NCI-H1417 treated with DMSO at 0.1 percent for 48 hours (cell line): ENCODE results near the gene HSPA4L.

Experiments
- DNase-seq: peaks from one replicate; lab custom pipeline; 2025; lab: John Stamatoyannopoulos, UW

Gene HSPA4L

GRCh38 chr4:127783955-127784770, 2.0 kb downstream of the HSPA4L start:
- no peak for DNase-seq

DNA sequence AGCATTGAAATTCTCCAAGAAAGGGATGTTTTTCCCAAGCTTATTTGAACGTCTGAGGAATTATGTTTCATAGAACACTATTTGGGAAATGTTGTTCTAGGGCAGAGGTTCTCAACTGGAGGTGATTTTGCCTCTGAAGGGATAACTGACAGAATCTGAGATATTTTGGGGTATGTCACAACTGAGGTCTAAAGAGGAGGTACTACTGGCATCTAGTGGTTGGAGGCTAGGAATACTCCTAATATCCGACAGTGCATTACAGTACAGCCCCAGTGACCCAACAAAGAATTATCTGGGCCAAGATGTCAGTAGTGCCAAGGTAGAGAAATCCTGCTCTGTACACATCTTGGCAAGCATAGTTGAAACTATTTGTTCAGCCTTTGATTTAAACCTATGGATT, 6.4 kb downstream of the HSPA4L start:
- DNase-seq = no peak

DNA sequence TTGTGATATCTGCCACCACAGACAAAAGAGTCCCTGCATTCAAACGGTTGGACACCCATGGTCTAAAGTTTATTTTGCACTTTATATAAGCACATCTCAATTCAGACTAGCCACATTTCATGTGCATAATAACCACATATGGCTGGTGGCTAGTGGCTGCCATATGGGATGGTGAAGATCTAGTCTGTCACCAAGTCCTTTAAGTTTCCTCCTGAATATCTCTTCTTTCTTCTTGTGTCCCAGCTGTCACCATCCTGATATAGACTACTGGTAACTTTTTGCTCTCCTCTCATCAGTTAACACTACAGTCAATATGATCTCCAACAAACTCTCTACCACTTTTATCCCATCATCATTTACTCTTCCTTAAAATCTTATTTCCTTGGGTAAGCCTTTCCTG, 9.3 kb downstream of the HSPA4L start:
- no peak for DNase-seq

GRCh38 chr4:127793528-127793927, 11.4 kb downstream of the HSPA4L start:
- DNase-seq = no peak

- no peak for DNase-seq
These were observed 17.6 kb downstream of the HSPA4L start for GRCh38 chr4:127799711-127800110.

DNA sequence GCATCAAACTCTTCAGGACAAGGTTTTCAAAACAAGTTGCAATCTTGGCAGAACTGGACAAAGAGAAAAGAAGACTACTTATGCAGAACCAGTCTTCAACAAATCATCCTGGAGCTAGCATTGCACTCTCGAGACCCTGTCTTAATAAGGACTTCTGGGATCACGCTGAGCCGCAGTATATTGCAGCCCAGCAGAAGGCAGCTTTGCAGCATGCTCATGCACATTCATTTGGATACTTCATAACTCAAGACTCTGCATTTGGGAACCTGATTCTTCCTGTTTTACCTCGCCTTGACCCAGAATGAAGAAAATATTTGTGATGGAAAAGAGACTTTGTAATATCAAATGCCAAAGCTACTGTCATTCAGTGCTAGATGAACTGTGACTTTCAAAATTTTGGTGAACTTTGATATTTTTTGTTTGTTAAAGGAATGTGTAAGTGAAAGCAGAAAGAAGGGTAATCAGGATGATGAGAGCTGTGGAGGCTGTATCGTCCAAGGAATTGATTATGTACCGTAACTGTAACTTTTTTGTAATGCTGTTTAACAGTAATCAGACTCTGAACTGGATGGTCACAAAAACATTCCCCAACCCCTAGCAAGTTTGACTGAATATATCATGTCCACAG, 27.2 kb downstream of the HSPA4L start:
- no peak for DNase-seq

- no peak for DNase-seq
These were observed 28.4 kb downstream of the HSPA4L start for GRCh38 chr4:127810551-127810950.

GRCh38 chr4:127822430-127822829, 40.3 kb downstream of the HSPA4L start:
- no peak for DNase-seq

GRCh38 chr4:127828121-127828520, 46.0 kb downstream of the HSPA4L start:
- no peak for DNase-seq

- DNase-seq = no peak
These were observed 46.9 kb downstream of the HSPA4L start for GRCh38 chr4:127829014-127829413.

DNA sequence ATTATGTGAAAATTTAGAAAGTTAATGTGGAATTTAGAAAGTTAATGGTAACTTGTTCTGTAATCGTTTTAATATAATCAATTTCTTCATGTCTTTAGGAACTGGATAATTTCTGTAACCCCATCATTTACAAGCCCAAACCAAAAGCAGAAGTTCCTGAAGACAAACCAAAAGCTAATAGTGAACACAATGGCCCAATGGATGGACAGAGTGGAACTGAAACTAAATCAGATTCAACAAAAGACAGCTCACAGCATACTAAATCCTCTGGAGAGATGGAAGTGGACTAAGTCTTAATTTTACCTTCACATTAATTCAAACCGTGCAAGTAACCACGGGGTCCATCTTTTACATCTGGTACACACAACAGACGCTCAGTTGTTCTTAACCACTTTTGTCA, 50.5 kb downstream of the HSPA4L start:
- DNase-seq = no peak

- DNase-seq = no peak
These were observed 61.8 kb downstream of the HSPA4L start for GRCh38 chr4:127843704-127844600.

- no peak for DNase-seq
These were observed 62.5 kb downstream of the HSPA4L start for GRCh38 chr4:127844601-127845116.

DNA sequence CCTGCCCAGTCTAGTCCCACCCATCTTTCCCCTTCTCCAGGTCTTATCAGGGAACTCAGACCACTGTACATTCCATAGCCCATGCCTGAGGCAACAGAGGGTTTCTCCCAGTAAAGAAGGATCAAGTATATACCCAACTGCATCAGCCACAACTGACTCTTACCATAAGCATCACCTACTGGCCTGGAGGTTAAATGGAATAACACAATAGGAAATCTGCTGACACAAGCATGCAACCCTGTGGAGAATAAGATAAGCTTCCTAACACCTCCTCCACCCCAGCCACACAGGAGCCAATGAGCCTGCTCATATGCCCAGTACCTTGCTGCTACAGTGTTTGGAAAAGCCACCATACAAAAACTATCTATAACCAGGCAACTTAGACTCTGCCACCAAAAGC, 63.9 kb downstream of the HSPA4L start:
- no peak for DNase-seq

DNA sequence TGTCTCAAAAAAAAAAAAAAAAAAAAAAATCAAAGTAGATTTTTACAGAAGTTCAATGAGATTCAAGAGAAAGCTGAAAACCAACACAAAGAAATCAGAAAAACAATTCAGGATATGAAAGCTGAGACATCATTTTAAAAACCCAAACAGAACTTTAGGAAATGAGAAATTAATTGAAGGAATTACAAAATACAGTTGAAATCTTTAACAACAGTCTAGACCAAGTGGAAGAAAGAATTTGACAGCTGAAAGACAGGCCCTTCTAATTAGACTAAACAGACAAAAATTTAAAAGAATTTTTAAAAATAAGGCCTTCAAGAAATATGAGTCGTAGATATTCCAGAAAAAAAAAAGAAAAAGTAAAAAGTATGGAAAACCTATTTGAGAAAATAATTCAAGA, 64.6 kb downstream of the HSPA4L start:
- DNase-seq = no peak

- no peak for DNase-seq
These were observed 67.5 kb downstream of the HSPA4L start for GRCh38 chr4:127849505-127850234.

DNA sequence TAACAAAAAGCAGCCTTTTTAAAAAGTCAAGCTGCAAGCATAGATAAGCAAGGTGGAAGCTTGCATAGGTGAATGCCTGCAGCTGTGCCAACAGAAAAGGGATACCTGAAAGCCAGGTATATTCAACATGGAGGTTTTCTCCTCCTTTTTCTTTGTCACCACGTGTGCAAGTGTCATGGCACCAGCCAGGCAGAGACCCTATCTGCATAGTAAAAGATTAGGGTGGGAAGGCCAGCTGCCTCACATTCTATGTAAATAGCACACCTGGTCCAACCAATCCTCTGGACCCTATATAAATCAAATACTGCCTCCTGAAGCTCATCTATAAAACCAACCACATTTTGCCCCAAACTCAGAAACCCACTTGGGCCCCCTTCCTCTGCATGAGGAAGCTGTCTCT, 70.5 kb downstream of the HSPA4L start:
- no peak for DNase-seq

DNA sequence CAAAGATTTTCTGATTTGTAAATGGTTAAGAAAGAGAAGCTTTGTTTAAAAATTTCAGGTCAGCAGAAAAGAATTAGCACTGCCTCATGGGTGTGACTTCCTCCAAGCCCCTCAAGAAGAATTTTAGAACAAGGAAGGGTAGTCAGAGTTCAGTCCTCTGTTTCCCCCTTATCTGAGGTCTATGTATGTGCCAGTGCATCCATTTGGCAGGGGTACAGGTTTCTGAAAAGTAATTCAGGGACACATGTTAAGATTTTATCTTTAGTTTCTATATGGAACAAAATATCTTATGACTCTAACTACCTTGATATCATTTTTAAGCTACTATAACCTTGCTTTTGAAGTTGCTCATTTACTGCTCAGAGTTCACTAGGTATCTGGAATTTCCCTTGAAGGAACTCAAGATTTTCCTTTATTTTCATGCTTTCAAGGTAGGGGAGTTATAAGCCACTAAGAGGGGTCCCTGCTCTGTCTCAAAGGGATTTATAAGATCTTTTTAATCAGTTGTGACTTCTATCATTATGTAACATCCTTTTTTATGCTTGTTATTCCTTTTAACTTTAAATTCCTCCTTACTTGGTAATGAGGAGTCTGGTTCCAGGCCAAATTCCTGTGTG, 74.2 kb downstream of the HSPA4L start:
- no peak for DNase-seq

DNA sequence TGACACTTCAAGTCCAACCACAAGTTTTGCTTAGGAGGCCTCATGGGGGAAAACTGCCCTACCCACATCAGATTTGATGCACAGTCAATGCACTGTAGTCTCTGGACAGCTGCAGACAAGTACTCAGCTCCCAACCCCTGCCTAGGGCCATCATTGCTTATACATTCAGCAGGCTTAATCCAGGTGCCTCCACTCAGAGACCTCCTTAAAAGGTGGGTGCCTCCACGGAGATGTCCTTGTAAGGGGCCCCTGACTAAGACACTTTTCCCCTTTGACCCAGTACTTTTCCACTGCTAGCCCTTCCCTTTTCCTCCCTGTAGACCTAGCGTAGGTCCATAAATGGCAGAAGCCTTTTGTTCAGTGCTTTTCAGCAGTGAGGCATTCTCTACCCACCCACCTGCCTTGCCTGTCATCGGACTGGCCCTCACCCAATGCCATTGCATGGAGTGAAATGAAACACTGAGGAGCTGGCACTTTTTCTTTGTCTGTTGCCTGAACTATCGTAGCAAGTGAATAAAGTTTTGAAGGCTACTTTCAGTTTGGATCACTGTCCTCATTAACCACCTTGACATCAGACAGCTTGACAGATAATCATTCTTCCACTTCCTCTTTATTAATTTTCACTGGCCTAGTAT, 74.8 kb downstream of the HSPA4L start:
- no peak for DNase-seq

DNA sequence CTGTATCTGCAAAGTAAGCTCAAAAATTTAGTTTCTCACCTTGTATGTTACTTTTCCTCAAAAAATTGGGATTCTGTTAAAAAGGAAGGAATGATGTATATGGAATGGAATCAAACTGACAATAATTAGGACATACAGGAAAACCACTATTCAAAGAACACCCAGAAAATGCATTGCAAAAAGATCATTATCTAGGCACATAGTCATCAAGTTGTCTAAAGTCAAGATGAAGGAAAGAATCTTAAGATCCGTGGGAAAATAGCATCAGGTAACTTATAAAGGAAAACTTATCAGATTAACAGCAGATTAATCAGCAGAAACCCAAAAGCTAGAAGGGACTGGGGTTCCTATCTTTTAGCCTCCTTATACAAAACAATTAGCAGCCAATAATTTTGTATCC, 75.5 kb downstream of the HSPA4L start:
- no peak for DNase-seq

- no peak for DNase-seq
These were observed 86.1 kb downstream of the HSPA4L start for GRCh38 chr4:127868196-127868595.
